ENCODE data around the gene TRPM3.

Gene TRPM3

GRCh38 chr9:70530716-70531115 is 590.7 kb downstream of the TRPM3 start:
- H3K27me3 ChIP-seq (ENCODE audit: low read depth, low read length), result no peaks in the 10 kb centered on the region
- no peaks in the 10 kb centered on the region for H3K9me3 ChIP-seq (ENCODE audit: control insufficient read depth in 1 of 2, low read length in 2 of 2)
- H3K4me1 ChIP-seq (ENCODE audit: control insufficient read depth in 1 of 2, insufficient read depth in 2 of 2, low read length in 2 of 2), result no peaks in the 10 kb centered on the region
- H3K4me3 ChIP-seq (ENCODE audit: low read depth in 1 of 2, low read length in 2 of 2), result no peak overlapping the region
- H3K36me3 ChIP-seq (ENCODE audit: control insufficient read depth in 1 of 2, insufficient read depth in 2 of 2, low read length in 2 of 2), result no peaks in the 10 kb centered on the region
- H3K27ac ChIP-seq (ENCODE audit: low read length), result no peak overlapping the region

- H3K27ac ChIP-seq (ENCODE audit: low read length), result no peak overlapping the region
- H3K36me3 ChIP-seq (ENCODE audit: control insufficient read depth in 1 of 2, insufficient read depth in 2 of 2, low read length in 2 of 2), result no peaks in the 10 kb centered on the region
- H3K9me3 ChIP-seq (ENCODE audit: control insufficient read depth in 1 of 2, low read length in 2 of 2), result no peaks in the 10 kb centered on the region
- H3K4me1 ChIP-seq (ENCODE audit: control insufficient read depth in 1 of 2, insufficient read depth in 2 of 2, low read length in 2 of 2), result no peaks in the 10 kb centered on the region
- H3K4me3 ChIP-seq (ENCODE audit: low read depth in 1 of 2, low read length in 2 of 2), result no peak overlapping the region
- H3K27me3 ChIP-seq (ENCODE audit: low read depth, low read length), result no peaks in the 10 kb centered on the region
Observed at GRCh38 chr9:70529833-70530232, 591.6 kb downstream of the TRPM3 start.

- Histone ChIP-seq H3K4me3 (ENCODE audit: low read depth in 1 of 2, low read length in 2 of 2) (no peak overlapping the region), H3K9me3 (ENCODE audit: control insufficient read depth in 1 of 2, low read length in 2 of 2) (no peaks in the 10 kb centered on the region), H3K4me1 (ENCODE audit: control insufficient read depth in 1 of 2, insufficient read depth in 2 of 2, low read length in 2 of 2) (no peaks in the 10 kb centered on the region), H3K36me3 (ENCODE audit: control insufficient read depth in 1 of 2, insufficient read depth in 2 of 2, low read length in 2 of 2) (no peaks in the 10 kb centered on the region), H3K27me3 (ENCODE audit: low read depth, low read length) (no peaks in the 10 kb centered on the region), H3K27ac (ENCODE audit: low read length) (no peak overlapping the region)
Observed at GRCh38 chr9:70529377-70529776, 592.0 kb downstream of the TRPM3 start.

- no peak overlapping the region for H3K4me3 ChIP-seq (ENCODE audit: low read depth in 1 of 2, low read length in 2 of 2)
- H3K36me3 ChIP-seq (ENCODE audit: control insufficient read depth in 1 of 2, insufficient read depth in 2 of 2, low read length in 2 of 2), result no peaks in the 10 kb centered on the region
- no peaks in the 10 kb centered on the region for H3K9me3 ChIP-seq (ENCODE audit: control insufficient read depth in 1 of 2, low read length in 2 of 2)
- no peaks in the 10 kb centered on the region for H3K27me3 ChIP-seq (ENCODE audit: low read depth, low read length)
- H3K4me1 ChIP-seq (ENCODE audit: control insufficient read depth in 1 of 2, insufficient read depth in 2 of 2, low read length in 2 of 2), result no peaks in the 10 kb centered on the region
- no peak overlapping the region for H3K27ac ChIP-seq (ENCODE audit: low read length)
Observed at GRCh38 chr9:70526902-70527301, 594.5 kb downstream of the TRPM3 start.

GRCh38 chr9:70525519-70525918 is 595.9 kb downstream of the TRPM3 start:
- no peaks in the 10 kb centered on the region for H3K4me1 ChIP-seq (ENCODE audit: control insufficient read depth in 1 of 2, insufficient read depth in 2 of 2, low read length in 2 of 2)
- no peak overlapping the region for H3K27ac ChIP-seq (ENCODE audit: low read length)
- no peaks in the 10 kb centered on the region for H3K36me3 ChIP-seq (ENCODE audit: control insufficient read depth in 1 of 2, insufficient read depth in 2 of 2, low read length in 2 of 2)
- H3K4me3 ChIP-seq (ENCODE audit: low read depth in 1 of 2, low read length in 2 of 2), result no peak overlapping the region
- no peaks in the 10 kb centered on the region for H3K27me3 ChIP-seq (ENCODE audit: low read depth, low read length)
- no peaks in the 10 kb centered on the region for H3K9me3 ChIP-seq (ENCODE audit: control insufficient read depth in 1 of 2, low read length in 2 of 2)

- Histone ChIP-seq H3K27me3 (ENCODE audit: low read depth, low read length) (no peaks in the 10 kb centered on the region), H3K36me3 (ENCODE audit: control insufficient read depth in 1 of 2, insufficient read depth in 2 of 2, low read length in 2 of 2) (no peaks in the 10 kb centered on the region), H3K4me1 (ENCODE audit: control insufficient read depth in 1 of 2, insufficient read depth in 2 of 2, low read length in 2 of 2) (no peaks in the 10 kb centered on the region), H3K27ac (ENCODE audit: low read length) (no peak overlapping the region), H3K4me3 (ENCODE audit: low read depth in 1 of 2, low read length in 2 of 2) (no peak overlapping the region), H3K9me3 (ENCODE audit: control insufficient read depth in 1 of 2, low read length in 2 of 2) (no peaks in the 10 kb centered on the region)
Observed at GRCh38 chr9:70519912-70520724, 601.3 kb downstream of the TRPM3 start.

GRCh38 chr9:70517926-70518610 is 603.4 kb downstream of the TRPM3 start:
- Histone ChIP-seq H3K4me1 (ENCODE audit: control insufficient read depth in 1 of 2, insufficient read depth in 2 of 2, low read length in 2 of 2) (no peaks in the 10 kb centered on the region), H3K27me3 (ENCODE audit: low read depth, low read length) (no peaks in the 10 kb centered on the region), H3K9me3 (ENCODE audit: control insufficient read depth in 1 of 2, low read length in 2 of 2) (no peaks in the 10 kb centered on the region), H3K36me3 (ENCODE audit: control insufficient read depth in 1 of 2, insufficient read depth in 2 of 2, low read length in 2 of 2) (no peaks in the 10 kb centered on the region), H3K27ac (ENCODE audit: low read length) (no peak overlapping the region), H3K4me3 (ENCODE audit: low read depth in 1 of 2, low read length in 2 of 2) (no peak overlapping the region)

GRCh38 chr9:70514273-70514672 is 607.1 kb downstream of the TRPM3 start:
- no peaks in the 10 kb centered on the region for H3K4me1 ChIP-seq (ENCODE audit: control insufficient read depth in 1 of 2, insufficient read depth in 2 of 2, low read length in 2 of 2)
- no peak overlapping the region for H3K4me3 ChIP-seq (ENCODE audit: low read depth in 1 of 2, low read length in 2 of 2)
- H3K27me3 ChIP-seq (ENCODE audit: low read depth, low read length), result no peaks in the 10 kb centered on the region
- no peaks in the 10 kb centered on the region for H3K36me3 ChIP-seq (ENCODE audit: control insufficient read depth in 1 of 2, insufficient read depth in 2 of 2, low read length in 2 of 2)
- H3K9me3 ChIP-seq (ENCODE audit: control insufficient read depth in 1 of 2, low read length in 2 of 2), result no peaks in the 10 kb centered on the region
- no peak overlapping the region for H3K27ac ChIP-seq (ENCODE audit: low read length)

GRCh38 chr9:70511858-70512257 is 609.6 kb downstream of the TRPM3 start:
- no peak overlapping the region for H3K27ac ChIP-seq (ENCODE audit: low read length)
- H3K4me1 ChIP-seq (ENCODE audit: control insufficient read depth in 1 of 2, insufficient read depth in 2 of 2, low read length in 2 of 2), result no peaks in the 10 kb centered on the region
- H3K4me3 ChIP-seq (ENCODE audit: low read depth in 1 of 2, low read length in 2 of 2), result no peak overlapping the region
- H3K36me3 ChIP-seq (ENCODE audit: control insufficient read depth in 1 of 2, insufficient read depth in 2 of 2, low read length in 2 of 2), result no peaks in the 10 kb centered on the region
- no peaks in the 10 kb centered on the region for H3K27me3 ChIP-seq (ENCODE audit: low read depth, low read length)
- H3K9me3 ChIP-seq (ENCODE audit: control insufficient read depth in 1 of 2, low read length in 2 of 2), result no peaks in the 10 kb centered on the region

GRCh38 chr9:70510157-70510770 is 611.2 kb downstream of the TRPM3 start:
- no peaks in the 10 kb centered on the region for H3K27me3 ChIP-seq (ENCODE audit: low read depth, low read length)
- H3K36me3 ChIP-seq (ENCODE audit: control insufficient read depth in 1 of 2, insufficient read depth in 2 of 2, low read length in 2 of 2), result no peaks in the 10 kb centered on the region
- H3K27ac ChIP-seq (ENCODE audit: low read length), result no peak overlapping the region
- no peaks in the 10 kb centered on the region for H3K4me1 ChIP-seq (ENCODE audit: control insufficient read depth in 1 of 2, insufficient read depth in 2 of 2, low read length in 2 of 2)
- H3K4me3 ChIP-seq (ENCODE audit: low read depth in 1 of 2, low read length in 2 of 2), result no peak overlapping the region
- no peaks in the 10 kb centered on the region for H3K9me3 ChIP-seq (ENCODE audit: control insufficient read depth in 1 of 2, low read length in 2 of 2)

- Histone ChIP-seq H3K27ac (ENCODE audit: low read length) (no peak overlapping the region), H3K9me3 (ENCODE audit: control insufficient read depth in 1 of 2, low read length in 2 of 2) (no peaks in the 10 kb centered on the region), H3K4me1 (ENCODE audit: control insufficient read depth in 1 of 2, insufficient read depth in 2 of 2, low read length in 2 of 2) (peaks cover 0 to 16% of the 10 kb centered on the region in 2 donors), H3K4me3 (ENCODE audit: low read depth in 1 of 2, low read length in 2 of 2) (no peak overlapping the region), H3K36me3 (ENCODE audit: control insufficient read depth in 1 of 2, insufficient read depth in 2 of 2, low read length in 2 of 2) (no peaks in the 10 kb centered on the region), H3K27me3 (ENCODE audit: low read depth, low read length) (no peaks in the 10 kb centered on the region)
Observed at GRCh38 chr9:70506159-70506558, 615.3 kb downstream of the TRPM3 start.

Measured in muscle layer of duodenum (tissue), 2 donors.